ENCODE data around the gene SH3GL3.

The SH3GL3 gene

GRCh38 chr15:83422541-83422940 is 24.6 kb upstream of the SH3GL3 start:
- H3K4me3 ChIP-seq (ENCODE audit: low read depth, low read length) = no peak overlapping the region
- TF ChIP-seq, protein P1, sequence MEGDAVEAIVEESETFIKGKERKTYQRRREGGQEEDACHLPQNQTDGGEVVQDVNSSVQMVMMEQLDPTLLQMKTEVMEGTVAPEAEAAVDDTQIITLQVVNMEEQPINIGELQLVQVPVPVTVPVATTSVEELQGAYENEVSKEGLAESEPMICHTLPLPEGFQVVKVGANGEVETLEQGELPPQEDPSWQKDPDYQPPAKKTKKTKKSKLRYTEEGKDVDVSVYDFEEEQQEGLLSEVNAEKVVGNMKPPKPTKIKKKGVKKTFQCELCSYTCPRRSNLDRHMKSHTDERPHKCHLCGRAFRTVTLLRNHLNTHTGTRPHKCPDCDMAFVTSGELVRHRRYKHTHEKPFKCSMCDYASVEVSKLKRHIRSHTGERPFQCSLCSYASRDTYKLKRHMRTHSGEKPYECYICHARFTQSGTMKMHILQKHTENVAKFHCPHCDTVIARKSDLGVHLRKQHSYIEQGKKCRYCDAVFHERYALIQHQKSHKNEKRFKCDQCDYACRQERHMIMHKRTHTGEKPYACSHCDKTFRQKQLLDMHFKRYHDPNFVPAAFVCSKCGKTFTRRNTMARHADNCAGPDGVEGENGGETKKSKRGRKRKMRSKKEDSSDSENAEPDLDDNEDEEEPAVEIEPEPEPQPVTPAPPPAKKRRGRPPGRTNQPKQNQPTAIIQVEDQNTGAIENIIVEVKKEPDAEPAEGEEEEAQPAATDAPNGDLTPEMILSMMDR (IDR thresholded peaks at IDR 0.05; ENCODE audit: insufficient read depth, low read depth, low read length, missing control alignments) = no peak
- no peak for DNase-seq (ENCODE audit: low read depth)

DNA sequence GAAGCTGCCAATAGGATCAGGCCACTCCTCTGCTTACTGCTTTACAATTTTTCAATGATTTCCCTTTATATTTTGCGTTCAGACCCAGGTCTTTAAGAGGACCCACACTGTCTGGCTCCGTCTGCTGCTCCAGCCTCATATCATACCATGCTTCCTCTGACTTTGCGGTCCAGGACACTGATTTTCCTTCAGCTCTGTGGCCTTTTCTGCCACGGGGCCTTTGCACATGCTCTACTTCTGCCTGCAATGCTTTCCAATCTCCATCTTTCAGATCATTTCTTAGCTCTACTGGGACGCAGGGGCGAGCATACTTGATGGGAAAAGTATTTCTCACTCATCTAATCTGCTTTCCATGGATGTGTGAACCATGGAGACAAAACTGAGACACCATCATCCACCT is 23.0 kb upstream of the SH3GL3 start:
- no peak overlapping the region for H3K4me3 ChIP-seq (ENCODE audit: low read depth, low read length)
- DNase-seq (ENCODE audit: low read depth) = no peak
- TF ChIP-seq, protein P1 (IDR thresholded peaks at IDR 0.05; ENCODE audit: insufficient read depth, low read depth, low read length, missing control alignments) = no peak

- TF ChIP-seq, protein P1 (IDR thresholded peaks at IDR 0.05; ENCODE audit: insufficient read depth, low read depth, low read length, missing control alignments) = no peak
- no peak for DNase-seq (ENCODE audit: low read depth)
- H3K4me3 ChIP-seq (ENCODE audit: low read depth, low read length) = no peak overlapping the region
Observed at GRCh38 chr15:83430441-83430840, 16.7 kb upstream of the SH3GL3 start.

- TF ChIP-seq, protein P1 (IDR thresholded peaks at IDR 0.05; ENCODE audit: insufficient read depth, low read depth, low read length, missing control alignments) = no peak
- no peak overlapping the region for H3K4me3 ChIP-seq (ENCODE audit: low read depth, low read length)
- no peak for DNase-seq (ENCODE audit: low read depth)
Observed at GRCh38 chr15:83431521-83431920, 15.6 kb upstream of the SH3GL3 start.

GRCh38 chr15:83435202-83435601 is 11.9 kb upstream of the SH3GL3 start:
- no peak overlapping the region for H3K4me3 ChIP-seq (ENCODE audit: low read depth, low read length)
- TF ChIP-seq, protein P1 (IDR thresholded peaks at IDR 0.05; ENCODE audit: insufficient read depth, low read depth, low read length, missing control alignments) = no peak
- DNase-seq (ENCODE audit: low read depth) = no peak

GRCh38 chr15:83435782-83436181 is 11.4 kb upstream of the SH3GL3 start:
- DNase-seq (ENCODE audit: low read depth) = no peak
- TF ChIP-seq, protein P1 (IDR thresholded peaks at IDR 0.05; ENCODE audit: insufficient read depth, low read depth, low read length, missing control alignments) = no peak
- H3K4me3 ChIP-seq (ENCODE audit: low read depth, low read length) = no peak overlapping the region

DNA sequence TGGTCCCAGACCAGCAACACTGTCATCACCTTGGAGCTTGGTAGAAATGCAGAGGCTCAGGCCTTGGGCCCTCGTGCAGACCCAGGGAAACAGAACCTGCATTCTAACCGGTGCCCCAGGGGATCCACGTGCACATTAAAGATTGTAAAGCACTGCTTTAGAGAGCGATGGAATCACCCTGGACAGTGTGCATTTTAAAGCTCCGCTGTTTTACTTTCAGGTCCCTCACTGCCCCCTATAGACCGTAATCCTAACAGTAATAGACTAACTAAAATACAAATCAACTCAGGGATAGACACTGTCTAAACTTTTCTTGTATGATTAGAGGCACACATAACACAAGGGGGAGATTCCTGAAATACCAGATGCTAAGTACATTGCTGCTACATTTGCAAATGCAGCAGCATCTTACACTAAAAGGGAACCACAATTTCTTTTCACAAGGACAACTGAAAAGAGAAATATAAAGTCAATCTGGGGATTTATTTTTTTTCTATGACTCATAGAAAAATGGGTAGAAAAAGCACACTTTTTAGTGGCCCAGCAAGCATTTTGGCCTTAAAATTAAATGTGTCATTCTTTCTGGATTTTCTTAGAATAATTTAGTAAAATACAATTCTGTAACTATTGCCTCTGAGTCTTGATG is 10.5 kb upstream of the SH3GL3 start:
- no peak overlapping the region for H3K4me3 ChIP-seq (ENCODE audit: low read depth, low read length)
- peak; percentile 28 for DNase-seq (ENCODE audit: low read depth)

More for the DNA sequence above, 10.5 kb upstream of the SH3GL3 start:
- TF ChIP-seq, protein P1 (IDR thresholded peaks at IDR 0.05; ENCODE audit: insufficient read depth, low read depth, low read length, missing control alignments) = peak; percentile 40
